NCI-H1092 treated with DMSO at 0.1 percent for 48 hours (cell line): Measurements from ENCODE around the gene STAC2.

Experiments
- DNase-seq: peaks from one replicate; lab custom pipeline; 2025; lab: John Stamatoyannopoulos, UW

Gene STAC2

DNA sequence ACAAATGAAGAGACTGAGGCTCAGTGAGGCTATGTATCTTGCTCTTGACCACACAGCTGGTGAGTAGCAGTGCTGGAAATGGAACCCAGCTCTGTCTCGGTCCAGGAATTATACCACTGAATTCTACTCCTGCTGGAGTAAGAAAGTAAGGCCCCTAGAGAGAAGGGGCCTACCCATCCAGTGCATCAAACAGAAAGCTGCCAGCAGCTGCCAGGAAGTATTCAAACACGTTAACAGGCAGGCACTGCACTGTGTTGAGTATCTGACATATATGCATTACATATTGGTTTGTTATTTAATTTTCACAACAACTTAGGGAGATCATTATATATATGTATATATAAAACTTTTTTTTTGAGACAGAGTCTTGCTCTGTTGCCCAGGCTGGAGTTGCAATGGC is 63.8 kb downstream of the STAC2 start:
- no peak for DNase-seq
